HG03354 (cell line): ENCODE results near the gene PSTPIP1.

Source experiments
- ATAC-seq: cut with Tn5 transposase; IDR thresholded peaks from one replicate; pipeline ENCODE4 v1.9.1; 2021; ENCODE audit warnings: mild to moderate bottlenecking; ENCODE audit not compliant: unreplicated experiment, poor library complexity, severe bottlenecking

The PSTPIP1 gene

GRCh38 chr15:77016321-77016695 lies 21.4 kb downstream of the PSTPIP1 start:
- ATAC-seq = no peak

- ATAC-seq = no peak
Observed at GRCh38 chr15:77017091-77017660, 22.2 kb downstream of the PSTPIP1 start.

GRCh38 chr15:77017761-77018720 lies 23.1 kb downstream of the PSTPIP1 start:
- ATAC-seq = no peak

- no peak for ATAC-seq
Observed at GRCh38 chr15:77018796-77019505, 24.0 kb downstream of the PSTPIP1 start.

- no peak for ATAC-seq
Observed at GRCh38 chr15:77019521-77020331, 24.8 kb downstream of the PSTPIP1 start.

- no peak for ATAC-seq
Observed at GRCh38 chr15:77020348-77021087, 25.6 kb downstream of the PSTPIP1 start.

GRCh38 chr15:77021088-77021481 lies 26.2 kb downstream of the PSTPIP1 start:
- no peak for ATAC-seq

GRCh38 chr15:77021803-77022381 lies 27.0 kb downstream of the PSTPIP1 start:
- no peak for ATAC-seq

GRCh38 chr15:77022646-77023575 lies 28.0 kb downstream of the PSTPIP1 start:
- ATAC-seq = no peak

GRCh38 chr15:77023576-77024272 lies 28.8 kb downstream of the PSTPIP1 start:
- ATAC-seq = no peak

GRCh38 chr15:77024273-77025082 lies 29.6 kb downstream of the PSTPIP1 start:
- ATAC-seq = no peak

- no peak for ATAC-seq
Observed at GRCh38 chr15:77025083-77025901, 30.4 kb downstream of the PSTPIP1 start.

- ATAC-seq = no peak
Observed at GRCh38 chr15:77025941-77026411, 31.1 kb downstream of the PSTPIP1 start.

- no peak for ATAC-seq
Observed at GRCh38 chr15:77026501-77027110, 31.7 kb downstream of the PSTPIP1 start.

GRCh38 chr15:77027111-77027696 lies 32.3 kb downstream of the PSTPIP1 start:
- ATAC-seq = no peak
